ENCODE results near the gene KPTN. TPM values are rescaled to one million over a fixed set of nuclear protein-coding genes. Genes with fewer than 3 reads are reported as not detected.

KPTN gene
- polyA plus RNA-seq, 3 donors from 2014 or later: 5.0 to 25.7 (median 8.9) TPM

DNA sequence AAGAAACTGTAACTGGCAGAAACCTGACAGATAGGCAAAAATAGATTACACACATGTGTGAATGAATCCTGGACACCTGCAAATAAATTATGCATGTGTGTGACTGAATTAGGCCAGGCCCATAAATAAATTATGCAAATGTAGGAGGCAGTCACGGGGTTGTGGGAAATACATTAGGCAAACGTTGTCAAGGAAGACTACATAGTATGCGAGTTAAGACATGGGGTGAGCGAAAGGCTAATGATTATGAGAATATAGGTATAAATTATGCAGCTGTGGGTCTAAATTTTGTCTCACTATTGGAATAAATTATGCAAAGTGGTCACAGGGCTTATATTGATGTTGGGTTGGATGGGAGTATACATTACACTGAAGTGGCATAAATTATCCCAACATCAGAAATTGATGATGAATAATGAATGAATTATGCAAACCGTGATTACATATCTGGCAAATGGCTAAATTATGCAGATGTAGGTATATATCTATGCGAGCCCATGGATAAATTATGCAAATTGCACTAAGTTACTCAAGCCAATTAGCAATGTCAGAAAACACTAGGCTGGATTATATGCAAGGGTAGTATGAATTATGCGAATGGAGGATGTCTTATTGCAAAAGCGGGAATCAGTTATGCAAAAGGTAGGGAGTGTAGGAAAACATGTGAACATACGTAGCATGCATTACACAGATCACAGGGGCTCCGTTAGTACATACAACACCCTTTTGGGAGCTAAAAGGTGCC is 19.2 kb downstream of the KPTN start:
- H3K27ac Mint-ChIP-seq: no peak overlapping the region
- no peak for DNase-seq
- peaks cover 3 to 33% (median 14%) of the 10 kb centered on the region in 3 donors for H3K27me3 Mint-ChIP-seq (ENCODE audit: low read depth in 3 of 3)
- no peaks in the 10 kb centered on the region for H3K9me3 Mint-ChIP-seq
- H3K4me3 Mint-ChIP-seq: no peak overlapping the region
- H3K36me3 Mint-ChIP-seq: no peaks in the 10 kb centered on the region
- H3K4me1 Mint-ChIP-seq: no peaks in the 10 kb centered on the region

DNA sequence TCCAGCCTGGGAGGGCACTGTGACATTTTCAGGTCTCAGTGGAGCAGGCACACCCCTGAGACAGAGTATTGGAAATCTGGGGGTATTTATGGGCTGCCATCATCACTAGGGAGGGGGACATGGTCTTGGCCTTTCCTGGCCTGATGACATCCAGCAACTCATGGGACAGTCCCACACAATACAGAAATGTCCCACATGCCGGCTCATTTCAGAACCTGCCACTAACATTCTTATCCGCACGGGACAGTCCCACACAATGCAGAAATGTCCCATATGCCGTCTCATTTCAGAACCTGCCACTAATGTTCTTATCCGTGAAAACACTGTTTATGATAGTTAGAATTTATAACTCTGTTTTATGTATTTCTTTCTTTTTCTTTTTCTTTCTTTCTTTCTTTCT is 22.1 kb downstream of the KPTN start:
- Mint-ChIP-seq H3K36me3 (no peaks in the 10 kb centered on the region), H3K4me1 (no peaks in the 10 kb centered on the region), H3K4me3 (no peak overlapping the region)

DNA sequence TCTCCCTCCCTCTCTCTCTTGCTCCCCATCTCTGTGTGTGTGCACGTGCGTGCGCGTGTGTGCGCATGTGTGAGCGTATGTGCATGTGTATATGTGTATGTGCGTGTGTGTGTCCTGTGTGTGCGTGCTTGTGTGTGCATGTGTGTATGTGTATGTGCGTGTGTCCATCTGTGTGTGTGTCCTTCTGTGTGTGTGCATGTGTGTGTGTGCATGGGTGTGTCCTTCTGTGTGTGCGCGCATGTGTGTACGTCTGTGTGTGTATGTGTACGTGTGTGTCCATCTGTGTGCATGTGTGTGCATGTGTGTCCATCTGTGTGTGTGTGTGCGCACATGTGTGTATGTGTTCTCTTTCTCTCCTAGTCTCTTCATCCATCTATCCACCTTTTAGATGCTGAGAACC is 24.5 kb downstream of the KPTN start:
- Mint-ChIP-seq H3K9me3 (peaks cover 0 to 10% (median under 1%) of the 10 kb centered on the region in 6 donors), H3K4me1 (no peaks in the 10 kb centered on the region), H3K27me3 (ENCODE audit: low read depth in 3 of 3) (peaks cover 0 to 24% (median 6%) of the 10 kb centered on the region in 3 donors), H3K4me3 (no peak overlapping the region), H3K27ac (no peak overlapping the region), H3K36me3 (no peaks in the 10 kb centered on the region)
- DNase-seq: no peak

More for the DNA sequence above, 22.1 kb downstream of the KPTN start:
- Mint-ChIP-seq H3K27me3 (ENCODE audit: low read depth in 3 of 3) (peaks cover 0 to 13% (median 0%) of the 10 kb centered on the region in 3 donors), H3K9me3 (peaks cover 0 to 2% (median 0%) of the 10 kb centered on the region in 6 donors), H3K27ac (no peak overlapping the region)
- DNase-seq: no peak

DNA sequence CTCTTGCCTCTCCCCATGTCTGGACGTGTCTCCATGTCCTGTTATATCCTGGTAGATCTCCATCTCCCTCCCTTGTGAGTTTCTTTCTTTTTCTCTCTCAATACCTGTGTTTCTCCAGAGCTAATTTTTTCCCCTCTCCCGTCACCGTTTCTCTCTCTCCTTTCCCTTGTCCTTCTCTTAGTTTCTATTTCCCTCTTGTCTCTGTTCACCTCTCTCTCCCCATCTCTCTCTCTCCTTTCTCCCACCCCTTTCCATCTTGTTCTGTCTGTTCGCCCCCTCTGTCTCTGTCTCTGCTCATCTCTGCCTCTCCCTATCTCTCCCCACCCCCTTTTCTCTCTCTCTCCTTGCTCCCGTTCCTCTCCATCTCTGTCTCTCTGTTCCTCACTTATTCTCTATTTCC is 25.3 kb downstream of the KPTN start:
- DNase-seq: no peak
- H3K36me3 Mint-ChIP-seq: no peaks in the 10 kb centered on the region
- H3K4me3 Mint-ChIP-seq: no peak overlapping the region
- H3K9me3 Mint-ChIP-seq: peaks cover 0 to 10% (median under 1%) of the 10 kb centered on the region in 6 donors
- H3K27me3 Mint-ChIP-seq (ENCODE audit: low read depth in 3 of 3): peaks cover 0 to 25% (median 7%) of the 10 kb centered on the region in 3 donors
- H3K27ac Mint-ChIP-seq: no peak overlapping the region
- no peaks in the 10 kb centered on the region for H3K4me1 Mint-ChIP-seq

DNA sequence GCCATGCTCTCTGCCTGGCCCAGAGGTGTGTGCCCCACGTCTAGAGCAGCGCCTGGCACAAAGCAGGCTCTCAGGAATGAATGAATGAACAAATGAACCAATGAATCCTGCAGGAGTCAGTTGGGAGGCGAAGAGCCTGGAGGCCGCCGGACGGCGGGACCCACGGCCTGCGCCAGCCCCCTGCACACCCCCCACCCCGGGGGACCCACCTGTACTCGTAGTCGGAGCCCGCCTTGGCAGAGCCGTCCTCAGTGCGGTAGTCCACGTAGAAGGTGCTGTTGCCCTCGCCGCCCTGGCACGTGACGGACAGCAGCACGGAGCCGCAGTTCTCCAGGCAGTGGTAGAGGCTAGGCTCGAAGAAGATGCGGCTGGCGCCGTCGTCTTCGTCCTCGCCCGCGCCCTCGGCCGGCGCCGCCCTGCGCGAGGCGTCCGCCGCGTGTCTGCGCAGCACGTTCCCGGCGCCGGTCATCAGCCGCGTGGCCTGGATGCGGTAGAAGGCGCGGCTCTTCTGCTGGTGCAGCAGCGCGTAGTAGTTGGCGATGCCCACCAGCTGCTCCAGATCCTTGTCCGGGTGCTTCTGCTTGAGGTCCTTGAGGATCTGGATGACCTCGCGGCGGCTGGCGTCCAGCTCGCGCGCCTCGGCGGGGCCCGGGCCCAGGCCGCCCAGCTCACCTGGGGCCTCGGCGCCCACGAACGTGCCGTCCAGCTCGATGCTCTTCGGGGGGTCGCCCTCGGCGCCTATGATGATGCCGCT is 27.1 kb downstream of the KPTN start:
- no peak for DNase-seq
- no peaks in the 10 kb centered on the region for H3K4me1 Mint-ChIP-seq
- H3K27me3 Mint-ChIP-seq (ENCODE audit: low read depth in 3 of 3): peaks cover 0 to 23% (median 7%) of the 10 kb centered on the region in 3 donors
- peaks cover 0 to 10% (median under 1%) of the 10 kb centered on the region in 6 donors for H3K9me3 Mint-ChIP-seq
- H3K36me3 Mint-ChIP-seq: no peaks in the 10 kb centered on the region
- H3K27ac Mint-ChIP-seq: no peak overlapping the region
- H3K4me3 Mint-ChIP-seq: no peak overlapping the region

DNA sequence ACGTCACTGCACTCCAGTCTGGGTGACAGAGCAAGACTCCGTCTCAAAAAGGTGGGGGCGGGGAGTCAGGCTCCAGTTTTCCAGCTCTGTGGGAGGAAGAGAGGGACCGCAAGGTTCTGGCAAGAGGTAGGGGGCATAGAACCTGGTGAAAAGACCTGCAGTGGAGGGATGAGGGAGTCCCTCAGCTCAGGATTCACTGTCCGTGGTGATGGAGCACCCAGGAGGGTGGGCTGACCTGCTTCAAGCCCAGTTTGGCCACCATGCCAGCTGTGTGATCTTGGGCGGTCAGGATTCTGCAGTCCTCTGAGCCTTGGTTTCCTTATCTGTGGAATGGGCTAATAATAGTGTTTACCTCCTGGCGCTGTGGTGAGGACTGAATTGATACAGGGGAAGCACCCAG is 33.5 kb downstream of the KPTN start:
- Mint-ChIP-seq H3K4me1 (peaks cover 25% of the 10 kb centered on the region in 2 donors), H3K27ac (no peak overlapping the region), H3K36me3 (no peaks in the 10 kb centered on the region), H3K9me3 (peaks cover 0 to 6% (median 1%) of the 10 kb centered on the region in 6 donors), H3K4me3 (no peak overlapping the region), H3K27me3 (ENCODE audit: low read depth in 3 of 3) (peaks cover 15 to 27% (median 18%) of the 10 kb centered on the region in 3 donors)
- no peak for DNase-seq

DNA sequence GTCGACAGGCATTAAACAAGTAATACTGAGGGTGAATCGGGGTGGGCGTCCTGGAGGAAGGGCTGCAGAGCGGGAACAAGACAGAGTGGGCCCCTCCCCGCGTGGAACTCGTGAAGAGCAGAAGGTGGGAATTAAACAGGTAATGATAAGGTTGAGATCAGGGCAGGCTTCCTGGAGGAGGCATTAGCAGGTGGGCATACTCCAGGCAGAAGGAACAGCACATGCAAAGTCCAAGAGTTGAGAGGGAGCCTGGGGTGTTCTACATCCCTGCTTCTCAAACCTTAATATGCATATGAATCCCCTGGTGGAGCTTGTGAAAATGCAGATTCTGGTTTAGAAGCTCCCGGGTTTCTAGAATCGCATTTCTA is 35.7 kb downstream of the KPTN start:
- peaks cover 44 to 47% of the 10 kb centered on the region in 2 donors for H3K4me1 Mint-ChIP-seq
- H3K27ac Mint-ChIP-seq: no peak overlapping the region
- H3K36me3 Mint-ChIP-seq: no peaks in the 10 kb centered on the region
- peak overlapping the region in 4 of 5 donors; percentile 14 to 57 (median 36) for H3K4me3 Mint-ChIP-seq
- peaks cover 0 to 4% (median 0%) of the 10 kb centered on the region in 6 donors for H3K9me3 Mint-ChIP-seq
- no peak for DNase-seq
- peaks cover 18 to 32% (median 20%) of the 10 kb centered on the region in 3 donors for H3K27me3 Mint-ChIP-seq (ENCODE audit: low read depth in 3 of 3)

DNA sequence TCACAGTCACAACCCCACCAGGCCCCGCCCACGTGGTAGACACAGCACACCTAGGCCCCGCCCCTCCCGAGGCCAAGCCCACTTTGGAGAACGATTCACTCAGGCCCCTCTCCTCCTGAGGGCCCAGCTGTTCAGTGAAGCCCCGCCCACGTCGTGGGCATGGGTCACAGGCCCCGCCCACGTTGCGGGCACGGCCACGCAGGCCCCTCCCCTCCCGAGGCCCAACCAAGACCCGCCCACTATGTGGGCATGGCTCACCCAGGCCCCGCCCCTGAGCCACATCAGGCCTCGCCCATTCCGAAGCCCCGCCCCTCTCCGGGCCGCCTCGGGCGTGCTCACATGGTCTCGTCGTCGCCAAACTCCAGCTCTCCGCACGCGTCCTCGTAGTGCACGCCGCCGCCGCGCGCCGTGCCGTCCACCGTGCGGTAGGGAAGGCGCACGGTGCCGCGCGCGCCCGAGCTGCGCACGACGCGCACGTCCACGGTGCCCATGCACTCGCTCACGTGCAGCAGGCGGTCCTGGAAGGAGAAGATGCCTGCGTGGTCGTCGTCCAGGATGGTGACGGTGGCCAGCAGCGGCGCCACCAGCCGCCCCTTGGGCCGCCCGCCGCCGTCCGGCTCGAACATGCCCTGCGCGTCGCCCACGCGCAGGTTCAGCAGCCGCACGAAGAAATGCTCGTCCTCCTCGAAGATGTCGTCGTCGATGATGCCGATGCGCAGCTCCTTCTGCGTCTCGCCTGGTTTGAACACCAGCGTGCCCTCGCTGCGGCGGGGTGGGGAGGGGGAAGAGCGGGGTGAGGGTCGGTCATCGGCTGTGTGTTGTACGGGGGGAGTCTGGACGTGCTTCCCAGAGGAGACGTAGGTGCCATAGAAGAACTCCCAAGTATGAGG is 36.3 kb downstream of the KPTN start:
- Mint-ChIP-seq H3K4me1 (peaks cover 50 to 52% of the 10 kb centered on the region in 2 donors), H3K9me3 (peaks cover 0 to 4% (median 0%) of the 10 kb centered on the region in 6 donors), H3K36me3 (no peaks in the 10 kb centered on the region), H3K4me3 (peak overlapping the region in 4 of 5 donors; percentile 21 to 63 (median 52)), H3K27ac (peak overlapping the region in 1 of 6 donors; percentile 64), H3K27me3 (ENCODE audit: low read depth in 3 of 3) (peaks cover 18 to 36% (median 20%) of the 10 kb centered on the region in 3 donors)
- peak; percentile 49 to 58 (median 55) for DNase-seq

DNA sequence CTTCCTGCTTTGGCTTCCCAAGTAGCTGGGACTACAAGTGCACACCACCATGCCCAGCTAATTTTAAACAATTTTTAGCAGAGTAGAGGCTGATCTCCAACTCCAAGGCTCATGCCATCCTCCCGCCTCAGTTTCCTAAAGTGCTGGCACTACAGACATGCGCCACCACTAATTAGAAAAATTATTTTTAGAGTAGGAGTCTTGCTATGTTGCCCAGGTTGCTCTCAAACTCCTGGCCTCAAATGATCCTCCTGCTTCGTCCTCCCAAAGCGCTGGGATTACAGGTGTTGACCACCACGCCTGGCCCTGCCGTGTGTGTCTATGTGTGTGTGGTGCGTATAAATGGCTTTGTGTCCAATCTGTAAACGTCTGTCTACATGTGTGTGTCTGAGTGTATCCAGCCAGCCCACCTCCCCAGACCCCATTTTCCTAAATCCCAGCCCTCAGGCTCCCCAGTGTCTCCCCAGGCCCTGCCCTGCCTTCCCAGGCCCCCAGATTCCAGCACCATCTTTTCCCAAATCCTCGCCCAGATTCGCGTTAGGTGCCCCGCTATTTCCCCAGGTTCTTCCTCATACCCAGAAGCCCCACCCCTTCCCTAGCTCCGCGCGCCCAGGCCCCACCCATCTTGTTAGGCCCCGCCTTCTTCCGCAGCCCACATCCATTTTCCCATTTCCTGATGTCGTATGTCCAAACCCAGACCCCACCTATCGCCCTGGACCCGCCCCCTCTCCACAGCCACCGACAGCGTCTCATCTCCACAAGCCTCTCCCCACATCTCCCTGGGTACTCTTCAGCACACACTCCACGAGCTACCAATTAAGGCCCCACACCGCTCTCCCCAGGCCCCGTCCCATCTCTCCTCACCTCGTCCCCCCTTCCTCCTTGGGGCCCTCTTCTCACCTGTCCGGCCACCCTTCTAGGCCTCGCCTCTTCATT is 37.2 kb downstream of the KPTN start:
- Mint-ChIP-seq H3K4me1 (peaks cover 50 to 52% of the 10 kb centered on the region in 2 donors), H3K27ac (peak overlapping the region in 3 of 6 donors; percentile 15 to 64 (median 21)), H3K36me3 (no peaks in the 10 kb centered on the region)

DNA sequence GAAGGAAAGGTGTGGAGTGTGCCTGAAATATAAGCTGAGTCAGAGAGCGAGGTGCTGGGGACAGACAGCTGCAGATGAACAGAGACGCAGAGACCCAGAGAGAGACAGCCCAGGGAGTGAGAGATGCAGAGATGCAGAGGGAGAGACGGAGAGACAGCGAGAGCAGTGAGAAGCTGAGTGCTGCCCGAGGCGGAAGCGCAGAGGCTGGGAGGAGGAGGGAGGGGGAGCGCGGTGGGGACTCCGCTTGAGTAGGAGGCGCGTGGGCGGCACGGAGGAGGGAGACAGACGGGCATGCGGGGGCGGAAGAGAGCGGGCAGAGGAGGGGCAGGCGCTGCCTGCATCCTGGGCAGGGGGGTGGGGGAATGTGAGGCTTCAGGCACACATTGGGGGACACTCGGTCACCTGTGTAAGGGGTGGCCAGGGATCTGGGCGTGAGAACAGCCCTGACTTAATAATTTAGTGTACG is 38.0 kb downstream of the KPTN start:
- Mint-ChIP-seq H3K27me3 (ENCODE audit: low read depth in 3 of 3) (peaks cover 19 to 45% (median 23%) of the 10 kb centered on the region in 3 donors), H3K27ac (peak overlapping the region in 2 of 6 donors; percentile 9 to 37), H3K4me1 (peaks cover 50 to 52% of the 10 kb centered on the region in 2 donors), H3K9me3 (peaks cover 0 to 4% (median 0%) of the 10 kb centered on the region in 6 donors), H3K4me3 (peak overlapping the region; percentile 61 to 87 (median 79)), H3K36me3 (no peaks in the 10 kb centered on the region)
- DNase-seq: peak; percentile 42 to 61 (median 58)

More for the DNA sequence above, 37.2 kb downstream of the KPTN start:
- Mint-ChIP-seq H3K9me3 (peaks cover 0 to 4% (median 0%) of the 10 kb centered on the region in 6 donors), H3K27me3 (ENCODE audit: low read depth in 3 of 3) (peaks cover 18 to 41% (median 20%) of the 10 kb centered on the region in 3 donors), H3K4me3 (peak overlapping the region; percentile 40 to 87 (median 78))
- no peak for DNase-seq

DNA sequence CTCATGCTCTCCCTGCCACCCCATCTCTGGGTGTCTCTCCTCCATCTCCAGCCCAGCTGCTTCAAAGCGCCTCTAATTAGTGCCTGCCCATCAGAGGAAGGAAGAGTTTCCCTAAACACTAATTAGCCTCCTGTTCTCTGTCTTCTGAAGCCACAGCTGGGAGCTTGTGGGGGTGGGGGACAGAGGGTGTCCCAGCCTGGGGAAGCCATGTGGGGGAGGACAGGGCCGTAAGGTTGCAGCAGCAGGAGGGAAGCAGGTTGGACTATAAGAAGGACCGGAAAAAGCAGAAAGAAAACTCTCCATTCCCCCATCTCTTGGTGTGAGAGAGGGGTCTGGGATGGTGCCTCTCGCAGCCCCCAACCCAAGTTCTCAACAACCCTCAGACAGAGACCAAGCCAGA is 38.5 kb downstream of the KPTN start:
- Mint-ChIP-seq H3K4me3 (peak overlapping the region; percentile 61 to 87 (median 79)), H3K9me3 (peaks cover 0 to 4% (median 0%) of the 10 kb centered on the region in 6 donors), H3K4me1 (peaks cover 50 to 52% of the 10 kb centered on the region in 2 donors), H3K27ac (peak overlapping the region in 2 of 6 donors; percentile 9 to 37), H3K36me3 (no peaks in the 10 kb centered on the region), H3K27me3 (ENCODE audit: low read depth in 3 of 3) (peaks cover 19 to 46% (median 23%) of the 10 kb centered on the region in 3 donors)
- no peak for DNase-seq

DNA sequence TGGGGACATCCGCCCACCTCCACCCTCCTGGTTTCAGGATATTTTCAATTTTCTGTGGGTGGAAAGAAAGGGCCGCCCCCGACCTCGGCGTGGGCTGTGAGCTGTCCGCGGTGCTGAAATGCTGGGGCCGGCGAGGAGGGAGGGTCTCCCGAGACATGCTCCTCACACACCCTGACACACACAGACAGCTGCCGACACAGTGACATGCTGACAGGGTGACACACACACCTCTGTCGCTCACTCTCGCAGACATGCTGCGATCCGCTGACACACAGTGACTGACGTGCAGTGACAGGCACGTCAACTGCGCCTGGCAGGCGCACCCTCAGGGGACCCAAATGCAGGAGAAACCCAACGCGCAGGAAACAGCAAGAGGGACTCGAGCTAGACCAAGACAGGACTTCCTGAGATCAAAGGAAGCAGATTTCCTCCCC is 39.6 kb downstream of the KPTN start:
- no peak overlapping the region for H3K27ac Mint-ChIP-seq
- no peaks in the 10 kb centered on the region for H3K36me3 Mint-ChIP-seq

More for the DNA sequence above, 39.6 kb downstream of the KPTN start:
- Mint-ChIP-seq H3K9me3 (peaks cover 0 to 4% (median 1%) of the 10 kb centered on the region in 6 donors), H3K27me3 (ENCODE audit: low read depth in 3 of 3) (peaks cover 19 to 46% (median 23%) of the 10 kb centered on the region in 3 donors), H3K4me1 (peaks cover 50 to 52% of the 10 kb centered on the region in 2 donors), H3K4me3 (peak overlapping the region in 4 of 5 donors; percentile 51 to 61 (median 58))
- peak in 2 of 3 donors; percentile 24 to 29 for DNase-seq
